HG02678 (cell line): ENCODE measurements around the gene C6orf62.
"Not testable (repeated sequence)": the region's sequence is repeated elsewhere in the genome, so short reads cannot be mapped to it uniquely, and the experiment has no call there.

Source experiments
- ATAC-seq: cut with Tn5 transposase; IDR thresholded peaks from one replicate; pipeline ENCODE4 v1.9.1; 2021; ENCODE audit warnings: mild to moderate bottlenecking, moderate library complexity; ENCODE audit not compliant: unreplicated experiment

Gene C6orf62

GRCh38 chr6:24702720-24703282 lies 16.2 kb downstream of the C6orf62 start:
- no peak for ATAC-seq

- no peak for ATAC-seq
Measured at GRCh38 chr6:24699521-24700359, 19.2 kb downstream of the C6orf62 start.

GRCh38 chr6:24696097-24696496 lies 22.9 kb downstream of the C6orf62 start:
- ATAC-seq: no peak

GRCh38 chr6:24695635-24696034 lies 23.3 kb downstream of the C6orf62 start:
- ATAC-seq: peak; percentile 55

GRCh38 chr6:24694198-24694597 lies 24.8 kb downstream of the C6orf62 start:
- ATAC-seq: peak; percentile 58

GRCh38 chr6:24692848-24693592 lies 25.9 kb downstream of the C6orf62 start:
- ATAC-seq: no peak

GRCh38 chr6:24692415-24692814 lies 26.5 kb downstream of the C6orf62 start:
- no peak for ATAC-seq

- ATAC-seq: no peak
Measured at GRCh38 chr6:24692003-24692402, 27.0 kb downstream of the C6orf62 start.

GRCh38 chr6:24691550-24691949 lies 27.4 kb downstream of the C6orf62 start:
- ATAC-seq: no peak

GRCh38 chr6:24690593-24690992 lies 28.4 kb downstream of the C6orf62 start:
- no peak for ATAC-seq

- ATAC-seq: no peak
Measured at GRCh38 chr6:24689964-24690363, 29.0 kb downstream of the C6orf62 start.

- no peak for ATAC-seq
Measured at GRCh38 chr6:24686946-24687345, 32.0 kb downstream of the C6orf62 start.

- ATAC-seq: no peak
Measured at GRCh38 chr6:24686408-24686807, 32.5 kb downstream of the C6orf62 start.

GRCh38 chr6:24683297-24684296 lies 35.4 kb downstream of the C6orf62 start:
- no peak for ATAC-seq

GRCh38 chr6:24680582-24680981 lies 38.4 kb downstream of the C6orf62 start:
- ATAC-seq: no peak

- not testable (repeated sequence) for ATAC-seq
Measured at GRCh38 chr6:24678792-24679352, 40.1 kb downstream of the C6orf62 start.

GRCh38 chr6:24673625-24674024 lies 45.3 kb downstream of the C6orf62 start:
- no peak for ATAC-seq

- no peak for ATAC-seq
Measured at GRCh38 chr6:24672620-24673182, 46.3 kb downstream of the C6orf62 start.

- not testable (repeated sequence) for ATAC-seq
Measured at GRCh38 chr6:24671077-24671476, 47.9 kb downstream of the C6orf62 start.

- ATAC-seq: not testable (repeated sequence)
Measured at GRCh38 chr6:24670492-24670891, 48.5 kb downstream of the C6orf62 start.
